Bone marrow (tissue), 2 donors: ENCODE data around the gene PCDH9.
"Not testable (repeated sequence)": the region's sequence is repeated elsewhere in the genome, so short reads cannot be mapped to it uniquely, and the experiment has no call there.

Source experiments
- DNase-seq, 2 donors: peaks; one replicate each; lab custom pipeline; 2025; lab: John Stamatoyannopoulos, UW

PCDH9 gene

GRCh38 chr13:66835040-66835628 is 395.0 kb downstream of the PCDH9 start:
- DNase-seq, result no peak

DNA sequence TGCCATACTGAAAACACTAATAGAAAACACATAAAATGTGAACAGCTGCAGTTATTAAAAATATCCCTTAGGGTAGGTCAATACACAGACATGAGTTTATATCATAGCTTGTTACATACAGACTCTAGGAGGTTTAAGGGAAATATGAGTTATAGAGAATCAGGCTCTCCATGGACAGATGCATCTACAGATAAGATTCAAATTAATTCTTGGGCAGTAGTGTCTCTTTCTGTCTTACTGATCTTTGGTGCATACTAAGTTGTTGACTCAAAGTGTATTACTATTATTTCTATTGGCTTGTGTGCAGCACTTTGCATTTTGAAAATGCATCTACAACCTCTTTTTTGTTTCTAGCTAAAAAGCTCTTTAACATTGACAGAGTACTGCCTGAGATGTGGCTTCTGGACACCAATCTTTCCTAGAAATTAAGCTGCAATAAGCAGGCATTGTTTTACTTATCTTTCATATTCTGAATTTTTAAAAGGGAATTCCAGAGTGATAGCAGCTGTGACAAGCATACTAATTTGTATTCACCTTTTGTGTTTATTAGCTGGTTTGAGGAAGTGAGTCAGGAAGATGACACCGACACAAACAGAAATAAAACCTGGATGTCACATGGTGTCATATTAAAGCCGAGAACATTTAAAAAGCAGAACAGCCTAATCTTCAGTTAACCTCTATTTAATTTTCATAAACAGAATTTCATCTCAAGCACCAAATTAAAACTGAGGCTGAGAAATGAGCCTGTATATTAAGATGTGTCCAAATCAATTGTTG is 399.0 kb downstream of the PCDH9 start:
- no peak for DNase-seq

- DNase-seq, result no peak
Measured at GRCh38 chr13:66829803-66830202, 400.3 kb downstream of the PCDH9 start.

DNA sequence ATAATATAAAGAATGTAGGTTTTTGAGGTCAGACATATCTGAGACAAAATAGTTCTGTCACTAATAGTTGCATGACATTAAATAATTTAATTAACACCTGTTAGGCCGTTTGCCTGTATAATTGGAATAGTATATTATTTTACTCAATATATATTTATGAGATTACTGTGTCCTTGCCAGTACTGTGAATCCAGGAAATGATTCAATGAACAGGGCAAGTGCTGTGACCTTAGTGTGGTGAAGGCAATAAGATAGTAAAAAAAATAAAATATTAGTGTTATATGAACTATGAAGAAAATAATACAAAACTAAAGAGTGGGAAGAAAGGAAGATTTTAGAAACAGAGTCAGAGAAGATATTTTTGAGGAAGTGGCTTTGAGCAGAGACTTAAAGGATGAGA is 403.7 kb downstream of the PCDH9 start:
- DNase-seq, result no peak

- DNase-seq, result no peak
Measured at GRCh38 chr13:66821551-66821950, 408.6 kb downstream of the PCDH9 start.

GRCh38 chr13:66811455-66811854 is 418.7 kb downstream of the PCDH9 start:
- DNase-seq, result no peak

DNA sequence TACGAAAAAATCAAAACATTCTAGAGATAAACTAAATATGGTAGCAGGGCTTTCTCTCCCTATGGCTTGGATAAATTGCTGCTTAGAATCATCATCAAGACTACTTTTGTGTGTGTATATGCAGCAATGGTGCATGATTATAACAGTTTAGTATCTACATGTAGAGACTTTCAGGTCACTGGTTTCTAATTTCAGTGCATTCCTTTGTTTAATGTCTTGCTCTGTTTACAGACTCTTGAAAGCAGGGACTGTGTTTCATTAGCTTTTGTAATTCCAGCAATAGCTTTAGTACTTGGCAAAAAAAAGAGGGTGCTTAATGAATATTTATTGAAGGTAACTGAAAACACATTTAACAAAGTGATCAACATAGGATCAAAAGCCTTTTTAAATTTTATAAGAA is 420.7 kb downstream of the PCDH9 start:
- no peak for DNase-seq

DNA sequence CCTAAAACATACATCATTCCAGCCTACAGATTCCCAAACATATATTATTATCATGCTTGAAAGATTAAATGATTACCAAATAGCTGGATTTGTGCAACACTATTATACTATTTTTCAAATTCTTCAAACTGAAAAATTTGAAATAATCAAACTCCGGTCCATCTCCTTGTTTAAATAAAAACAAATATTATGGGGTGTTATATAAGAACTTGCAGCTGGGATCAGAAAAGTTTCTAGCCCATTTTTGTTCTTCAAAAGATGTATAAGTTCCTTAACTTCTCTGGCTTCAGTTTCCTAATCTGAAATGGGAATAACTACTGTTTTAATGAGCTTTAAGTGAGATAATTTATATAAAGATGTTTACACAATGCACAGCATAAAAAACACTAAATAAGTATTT is 422.9 kb downstream of the PCDH9 start:
- no peak for DNase-seq

GRCh38 chr13:66805657-66806056 is 424.5 kb downstream of the PCDH9 start:
- DNase-seq, result no peak

GRCh38 chr13:66803808-66804456 is 426.2 kb downstream of the PCDH9 start:
- DNase-seq, result no peak

DNA sequence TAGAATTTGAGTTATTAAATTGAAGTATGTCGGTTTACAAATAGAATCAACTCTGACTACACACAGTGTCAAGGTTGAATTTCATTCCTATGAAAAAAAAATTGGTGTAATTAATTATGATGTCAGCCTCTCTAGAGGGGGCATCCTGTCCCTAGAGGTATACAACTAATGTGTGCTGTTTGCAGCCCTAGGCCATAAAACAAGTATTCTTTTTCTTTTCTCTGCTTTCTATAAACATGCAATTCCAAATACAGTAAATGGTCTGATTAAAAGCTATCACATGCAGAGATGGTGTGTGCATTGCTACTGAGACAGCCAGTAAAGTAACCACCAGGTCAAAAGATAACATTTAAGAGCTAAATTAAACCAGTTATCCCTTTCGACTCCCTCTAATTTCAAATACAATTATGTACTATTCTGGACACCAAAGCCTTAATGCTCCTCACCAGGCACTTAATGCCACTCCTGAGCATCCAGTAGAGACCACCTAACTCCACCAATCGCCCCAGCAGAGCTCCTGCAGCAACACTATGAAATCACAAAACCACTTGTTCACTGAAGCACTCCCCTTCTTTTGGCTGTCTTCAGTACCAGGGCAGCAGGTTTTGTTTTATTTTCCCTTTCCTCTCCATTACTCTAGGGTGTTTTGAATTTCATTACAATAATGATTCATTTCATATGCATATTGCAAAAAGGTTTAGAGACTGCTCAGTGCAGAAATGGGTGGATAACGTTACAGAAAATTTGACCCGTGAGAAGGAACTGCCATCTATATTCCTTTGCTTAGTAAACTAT is 426.9 kb downstream of the PCDH9 start:
- DNase-seq, result no peak

DNA sequence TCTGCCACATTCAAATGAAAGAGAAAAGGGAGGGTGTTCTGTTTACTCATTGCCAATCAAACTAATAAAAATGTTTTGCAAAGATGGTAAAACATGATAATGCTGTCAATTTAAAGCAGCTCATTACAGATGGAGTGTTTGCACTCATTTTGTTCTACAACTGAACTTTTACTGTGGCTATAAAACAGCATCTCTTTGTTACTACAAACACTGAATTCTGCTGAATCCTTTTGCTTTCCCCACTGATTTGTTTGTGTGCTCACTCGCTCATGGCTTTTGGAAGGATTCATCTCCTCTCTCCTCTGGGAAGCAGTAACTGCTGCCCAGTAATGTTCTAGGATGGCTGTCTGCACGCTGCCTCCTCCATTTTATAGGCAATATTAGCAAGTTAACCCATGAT is 434.5 kb downstream of the PCDH9 start:
- DNase-seq, result no peak

GRCh38 chr13:66794340-66795031 is 435.6 kb downstream of the PCDH9 start:
- no peak for DNase-seq

GRCh38 chr13:66790861-66791260 is 439.3 kb downstream of the PCDH9 start:
- no peak for DNase-seq

DNA sequence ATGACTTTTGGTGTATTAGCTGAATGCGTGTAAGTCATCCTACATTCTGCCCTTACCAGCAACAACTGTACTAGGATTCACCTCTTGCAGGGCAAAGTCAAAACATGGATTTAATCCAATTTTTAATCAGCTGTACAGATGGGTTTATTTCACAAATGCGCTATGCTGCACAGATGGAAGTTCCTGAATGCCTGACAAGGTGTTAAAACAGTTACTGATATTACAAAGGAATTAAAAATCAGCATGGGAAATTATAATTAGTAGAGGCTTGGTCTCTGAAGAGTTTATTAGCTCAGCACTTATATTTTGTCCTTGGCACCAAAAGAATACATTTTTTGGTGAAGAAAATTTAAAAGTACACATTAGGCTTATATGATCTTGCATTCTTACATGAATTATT is 448.9 kb downstream of the PCDH9 start:
- DNase-seq, result no peak

- DNase-seq, result no peak
Measured at GRCh38 chr13:66780814-66781213, 449.3 kb downstream of the PCDH9 start.

- DNase-seq, result no peak
Measured at GRCh38 chr13:66778461-66778860, 451.7 kb downstream of the PCDH9 start.

GRCh38 chr13:66775196-66775595 is 454.9 kb downstream of the PCDH9 start:
- DNase-seq, result no peak

DNA sequence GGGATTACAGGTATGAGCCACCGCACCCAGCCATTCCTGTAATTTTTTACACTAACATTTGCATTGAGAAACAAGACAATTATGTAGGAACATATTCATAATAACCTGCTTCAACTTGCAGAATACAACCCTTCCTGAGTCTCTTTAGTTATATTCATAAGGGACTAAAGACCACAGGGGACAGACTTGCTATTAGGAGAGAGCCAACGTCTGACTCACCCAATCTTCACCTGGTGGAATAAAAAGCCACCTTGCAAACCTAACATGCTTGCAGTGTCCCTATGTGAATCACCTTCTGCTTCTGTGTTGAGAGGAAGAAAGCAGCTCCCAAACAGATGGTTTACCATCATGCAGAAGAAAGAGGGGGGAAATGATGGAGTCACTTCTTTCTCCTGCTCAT is 456.1 kb downstream of the PCDH9 start:
- no peak for DNase-seq

GRCh38 chr13:66765559-66765958 is 464.6 kb downstream of the PCDH9 start:
- no peak for DNase-seq

DNA sequence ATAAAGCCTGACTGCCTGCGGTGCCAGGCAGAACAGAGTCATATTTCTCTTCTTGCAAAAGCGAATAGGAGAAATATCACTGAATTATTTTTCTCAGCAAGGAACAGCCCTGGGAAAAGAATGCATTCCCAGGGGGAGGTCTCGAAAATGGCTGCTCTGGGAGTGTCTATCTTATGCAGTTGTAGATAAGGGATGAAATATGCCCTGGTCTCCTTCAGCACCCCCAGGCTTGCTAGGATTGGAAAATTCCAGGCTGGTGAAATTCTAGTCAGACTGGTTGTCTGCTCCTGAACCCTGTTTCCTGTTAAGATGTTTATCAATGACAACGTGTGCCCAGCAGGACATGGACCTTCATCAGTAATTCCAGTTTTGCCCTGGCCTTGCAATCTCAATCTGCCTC is 469.5 kb downstream of the PCDH9 start:
- DNase-seq, result not testable (repeated sequence)

DNA sequence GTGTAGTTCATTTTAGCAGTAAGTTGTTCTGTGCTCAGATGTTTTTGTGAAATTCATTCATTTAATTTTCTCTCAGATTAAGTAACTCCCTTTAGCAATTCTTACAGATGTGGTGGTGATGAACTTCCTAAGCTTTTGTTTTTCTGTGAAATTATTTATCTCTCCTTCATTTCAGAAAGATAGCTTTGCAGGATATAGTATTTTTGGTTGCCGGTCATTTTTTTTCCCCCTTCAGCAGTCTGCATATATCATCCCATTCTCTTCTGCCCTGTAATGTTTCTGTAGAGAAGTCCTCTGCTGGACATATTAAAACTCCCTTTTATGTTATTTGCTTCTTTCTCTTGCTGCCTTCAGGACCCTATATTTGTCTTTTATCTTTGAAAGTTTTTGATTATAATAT is 470.2 kb downstream of the PCDH9 start:
- no peak for DNase-seq
